Spleen (tissue), 7 donors: Measurements from ENCODE around the gene CCDC102A.

Experiments used
- POLR2A ChIP-seq, 3 donors: fragments of 450-650 bp; IDR thresholded peaks; one replicate each; pipeline ENCODE4 v1.5.1; 2017; ENCODE audit warnings: antibody characterized with exemption in 3 of 3, mild to moderate bottlenecking in 1 of 3
- POLR2AphosphoS5 ChIP-seq, 3 donors: sonication (generic); formaldehyde crosslinking; IDR thresholded peaks; one replicate each; pipeline ENCODE4 v1.5.1; 2017; ENCODE audit warnings: antibody characterized with exemption in 3 of 3
- TF ChIP-seq, protein P1 (sequence below), 11 experiments: fragments of 200-600 bp in 7 of 11; fragments of 450-650 bp in 4 of 11; sonication (generic) in 4 of 11; IDR thresholded peaks in 8 of 11; conservative IDR thresholded peaks in 3 of 11; 1 replicate in 7 of 11; 2 replicates in 4 of 11; pipeline versions ENCODE4 v1.4.0 to v1.8.0; 2016 to 2021; ENCODE audit warnings: antibody characterized with exemption in 11 of 11, inconsistent platforms in 4 of 11, mild to moderate bottlenecking in 1 of 11
- donor health status: DM: no; HTN: no; CAD: no; lungs with moderate emphysema.
- donor health status: DM: no; HTN: no; CAD: no.
- donor health status: DM: no; HTN: no; CAD: no.

- TF ChIP-seq, protein P1, sequence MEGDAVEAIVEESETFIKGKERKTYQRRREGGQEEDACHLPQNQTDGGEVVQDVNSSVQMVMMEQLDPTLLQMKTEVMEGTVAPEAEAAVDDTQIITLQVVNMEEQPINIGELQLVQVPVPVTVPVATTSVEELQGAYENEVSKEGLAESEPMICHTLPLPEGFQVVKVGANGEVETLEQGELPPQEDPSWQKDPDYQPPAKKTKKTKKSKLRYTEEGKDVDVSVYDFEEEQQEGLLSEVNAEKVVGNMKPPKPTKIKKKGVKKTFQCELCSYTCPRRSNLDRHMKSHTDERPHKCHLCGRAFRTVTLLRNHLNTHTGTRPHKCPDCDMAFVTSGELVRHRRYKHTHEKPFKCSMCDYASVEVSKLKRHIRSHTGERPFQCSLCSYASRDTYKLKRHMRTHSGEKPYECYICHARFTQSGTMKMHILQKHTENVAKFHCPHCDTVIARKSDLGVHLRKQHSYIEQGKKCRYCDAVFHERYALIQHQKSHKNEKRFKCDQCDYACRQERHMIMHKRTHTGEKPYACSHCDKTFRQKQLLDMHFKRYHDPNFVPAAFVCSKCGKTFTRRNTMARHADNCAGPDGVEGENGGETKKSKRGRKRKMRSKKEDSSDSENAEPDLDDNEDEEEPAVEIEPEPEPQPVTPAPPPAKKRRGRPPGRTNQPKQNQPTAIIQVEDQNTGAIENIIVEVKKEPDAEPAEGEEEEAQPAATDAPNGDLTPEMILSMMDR (IDR thresholded peaks at IDR 0.05 in 8 of 11, conservative IDR thresholded peaks at IDR 0.05 in 3 of 11) = no peak
- no peak for TF ChIP-seq POLR2AphosphoS5 (IDR thresholded peaks at IDR 0.05)
- no peak for TF ChIP-seq POLR2A (IDR thresholded peaks at IDR 0.05)
Measured at GRCh38 chr16:57518520-57518919, 17.9 kb downstream of the CCDC102A start.
